Mesendoderm (in vitro differentiated cells): ENCODE results near the gene MRPL18.

Source experiments
- DNase-seq: peaks from one replicate; pipeline ENCODE4 v3.0.0; 2013
- H2AK5ac ChIP-seq: 2 replicates; pipeline ENCODE4 v1.6.1; 2013; ENCODE audit warnings: low read length, inconsistent platforms
- H2BK120ac ChIP-seq: 2 replicates; pipeline ENCODE4 v1.6.1; 2013; ENCODE audit warnings: low read depth, mild to moderate bottlenecking, low read length, moderate library complexity, mixed read lengths
- H2BK15ac ChIP-seq: replicated peaks from 2 replicates; pipeline ENCODE4 v1.6.1; 2013; ENCODE audit warnings: low read depth, mild to moderate bottlenecking, moderate library complexity
- H2BK5ac ChIP-seq: 2 replicates; pipeline ENCODE4 v1.6.1; 2013; ENCODE audit warnings: low read length, inconsistent platforms
- H3K18ac ChIP-seq: 2 replicates; pipeline ENCODE4 v1.6.1; 2013; ENCODE audit warnings: mild to moderate bottlenecking, low read length, mixed read lengths
- H3K23ac ChIP-seq: one replicate; pipeline ENCODE4 v1.6.1; 2013; ENCODE audit warnings: low read length
- H3K27ac ChIP-seq: 2 replicates; pipeline ENCODE4 v1.5.1; 2013; ENCODE audit warnings: low read depth, mild to moderate bottlenecking, inconsistent platforms, low read length, moderate library complexity
- H3K27me3 ChIP-seq: 2 replicates; pipeline ENCODE4 v1.6.1; 2013; ENCODE audit warnings: low read length, control low read depth, mild to moderate bottlenecking, inconsistent platforms; ENCODE audit not compliant: insufficient read depth, poor library complexity
- H3K36me3 ChIP-seq: 2 replicates; pipeline ENCODE4 v1.6.1; 2013; ENCODE audit warnings: low read length, inconsistent platforms; ENCODE audit not compliant: control insufficient read depth, insufficient read depth
- H3K4ac ChIP-seq: one replicate; pipeline ENCODE4 v1.6.1; 2013; ENCODE audit warnings: low read depth, mild to moderate bottlenecking, low read length, moderate library complexity
- H3K4me1 ChIP-seq: 2 replicates; pipeline ENCODE4 v1.6.1; 2013; ENCODE audit warnings: low read depth, low read length, inconsistent platforms; ENCODE audit not compliant: control insufficient read depth
- H3K4me2 ChIP-seq: 2 replicates; pipeline ENCODE4 v1.6.1; 2013; ENCODE audit warnings: low read length
- H3K4me3 ChIP-seq: 2 replicates; pipeline ENCODE4 v1.5.1; 2013; ENCODE audit warnings: mild to moderate bottlenecking, low read length
- H3K56ac ChIP-seq: one replicate; pipeline ENCODE4 v1.6.1; 2013; ENCODE audit warnings: low read length
- H3K79me1 ChIP-seq: 2 replicates; pipeline ENCODE4 v1.6.1; 2013; ENCODE audit warnings: low read length, inconsistent platforms
- H3K79me2 ChIP-seq: 2 replicates; pipeline ENCODE4 v1.6.1; 2013; ENCODE audit warnings: mild to moderate bottlenecking, low read length; ENCODE audit not compliant: control insufficient read depth, insufficient read depth
- H3K9ac ChIP-seq: 2 replicates; pipeline ENCODE4 v1.6.1; 2013; ENCODE audit warnings: low read length, inconsistent platforms
- H4K5ac ChIP-seq: one replicate; pipeline ENCODE4 v1.6.1; 2013; ENCODE audit warnings: low read length
- H4K8ac ChIP-seq: one replicate; pipeline ENCODE4 v1.6.1; 2013; ENCODE audit warnings: low read depth, mild to moderate bottlenecking, control low read depth, low read length, moderate library complexity
- WGBS: extraction: QIAGEN DNeasy Blood & Tissue Kit; methylation state at CpG from one replicate; pipeline ENCODE4 v1.1.7; 2013; ENCODE audit warnings: low lambda C conversion rate, missing lambda C conversion rate; ENCODE audit not compliant: insufficient coverage; ENCODE audit errors: extremely low coverage; 5-methylcytosine and 5-hydroxymethylcytosine counted together

Gene MRPL18

DNA sequence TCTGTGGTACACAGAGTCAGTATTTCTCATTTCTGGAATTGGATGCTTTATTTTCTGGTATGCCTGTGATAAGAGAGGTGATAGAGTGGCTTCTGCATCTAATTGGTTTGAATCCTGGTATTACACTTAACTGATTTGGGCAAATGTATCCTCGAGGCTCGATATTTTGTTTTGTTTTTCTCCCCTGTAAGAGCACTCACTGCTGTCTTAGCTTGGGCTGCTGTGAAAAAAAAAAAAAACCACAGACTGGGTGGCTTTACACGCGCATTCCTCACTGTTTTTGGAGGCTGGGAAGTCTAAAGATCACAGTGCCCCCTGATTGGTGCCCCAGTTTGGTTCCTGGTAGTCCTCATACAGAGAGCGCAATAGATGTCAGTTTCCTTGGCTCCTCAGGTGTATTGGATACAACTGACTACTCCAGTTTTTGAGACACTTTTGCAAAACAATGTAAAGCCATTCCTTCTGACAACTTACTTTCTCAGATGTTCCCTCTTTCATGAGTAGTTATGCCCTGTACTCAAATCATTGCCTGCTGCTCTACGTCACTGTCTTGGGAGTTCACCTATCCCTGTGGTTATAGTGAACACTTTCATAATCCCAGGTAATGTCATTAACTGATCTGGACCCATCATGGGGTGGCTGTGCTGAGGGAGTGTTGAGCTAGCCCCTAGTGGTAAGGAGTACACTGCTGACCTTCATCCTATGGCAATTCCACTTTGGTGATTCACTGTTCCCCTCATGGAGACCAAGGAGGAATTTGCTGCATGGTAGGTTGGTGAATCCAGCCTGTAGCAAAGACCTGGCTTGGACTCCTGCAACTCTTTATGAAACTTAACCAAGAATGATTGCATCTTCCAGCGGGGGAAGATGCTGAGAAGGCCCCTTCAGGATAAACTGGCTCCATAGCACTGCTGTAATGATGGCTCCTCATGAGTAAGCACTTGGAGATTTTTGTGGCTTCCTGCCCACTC, 32.0 kb upstream of the MRPL18 start:
- Histone ChIP-seq H3K9ac (no peak overlapping the region), H3K79me2 (peaks cover 8% of the 10 kb centered on the region), H2BK5ac (no peak overlapping the region), H3K4me3 (no peak overlapping the region), H3K4me1 (peaks cover 7% of the 10 kb centered on the region), H3K23ac (no peak overlapping the region), H3K4ac (no peak overlapping the region), H3K18ac (no peak overlapping the region), H2BK15ac (no peak overlapping the region), H3K4me2 (no peak overlapping the region), H3K27me3 (no peaks in the 10 kb centered on the region), H4K8ac (no peak overlapping the region), H4K5ac (no peak overlapping the region), H2BK120ac (no peak overlapping the region), H3K36me3 (peaks cover 9% of the 10 kb centered on the region), H2AK5ac (no peak overlapping the region), H3K27ac (no peak overlapping the region), H3K79me1 (peaks cover 11% of the 10 kb centered on the region), H3K56ac (no peak overlapping the region)
- DNase-seq, result peak; percentile 85
- no CpG with 5 or more reads among the region's 7 CpGs for WGBS

GRCh38 chr6:159759645-159760044, 30.6 kb upstream of the MRPL18 start:
- H3K23ac ChIP-seq, result no peak overlapping the region
- H3K9ac ChIP-seq, result no peak overlapping the region
- WGBS, result no CpG with 5 or more reads among the region's 2 CpGs

DNA sequence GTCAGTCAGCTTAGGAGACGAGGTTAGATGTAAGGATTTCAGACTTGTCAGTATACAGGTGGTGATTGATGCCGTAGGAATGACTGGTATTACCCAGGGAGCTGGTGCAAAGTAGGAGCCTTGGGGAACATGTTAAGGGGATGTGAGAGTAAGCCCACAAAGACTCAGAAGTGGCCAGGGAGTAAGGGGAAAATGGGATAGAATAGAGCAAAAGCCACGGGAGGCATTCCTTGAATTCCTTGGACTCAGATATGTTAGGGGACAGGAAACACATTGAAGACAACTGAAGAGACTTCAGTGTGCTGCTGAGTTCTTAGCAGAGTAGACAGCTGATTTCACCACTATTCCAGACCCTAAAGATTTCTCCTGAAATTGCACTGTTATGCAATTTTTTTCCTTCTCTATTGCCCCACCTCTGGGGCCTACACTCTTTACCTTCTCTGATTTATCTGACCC, 29.6 kb upstream of the MRPL18 start:
- peak overlapping the region; percentile 61 for H3K18ac ChIP-seq
- H3K79me2 ChIP-seq, result peaks cover 13% of the 10 kb centered on the region
- no CpG with 5 or more reads among the region's 3 CpGs for WGBS
- no peak overlapping the region for H2AK5ac ChIP-seq
- peak overlapping the region; percentile 63 for H3K9ac ChIP-seq
- H3K23ac ChIP-seq, result no peak overlapping the region
- no peak overlapping the region for H2BK15ac ChIP-seq
- H3K27ac ChIP-seq, result peak overlapping the region; percentile 97
- H2BK5ac ChIP-seq, result no peak overlapping the region
- peak overlapping the region; percentile 84 for H3K56ac ChIP-seq
- H4K5ac ChIP-seq, result no peak overlapping the region
- no peak overlapping the region for H3K4me2 ChIP-seq
- no peak overlapping the region for H3K4ac ChIP-seq
- peaks cover 11% of the 10 kb centered on the region for H3K79me1 ChIP-seq
- H3K4me3 ChIP-seq, result no peak overlapping the region
- no peaks in the 10 kb centered on the region for H3K27me3 ChIP-seq
- peak; percentile 99 for DNase-seq
- peaks cover 9% of the 10 kb centered on the region for H3K4me1 ChIP-seq
- H2BK120ac ChIP-seq, result no peak overlapping the region
- no peak overlapping the region for H4K8ac ChIP-seq
- H3K36me3 ChIP-seq, result peaks cover 5% of the 10 kb centered on the region

More at GRCh38 chr6:159759645-159760044, 30.6 kb upstream of the MRPL18 start:
- no peak for DNase-seq
- no peak overlapping the region for H2AK5ac ChIP-seq
- H3K4me2 ChIP-seq, result no peak overlapping the region
- H3K79me2 ChIP-seq, result peaks cover 13% of the 10 kb centered on the region
- no peak overlapping the region for H3K4ac ChIP-seq
- H3K27me3 ChIP-seq, result no peaks in the 10 kb centered on the region
- no peak overlapping the region for H2BK120ac ChIP-seq
- peaks cover 9% of the 10 kb centered on the region for H3K4me1 ChIP-seq
- H3K4me3 ChIP-seq, result no peak overlapping the region
- peaks cover 12% of the 10 kb centered on the region for H3K79me1 ChIP-seq
- H2BK5ac ChIP-seq, result no peak overlapping the region
- H3K18ac ChIP-seq, result no peak overlapping the region
- peaks cover 10% of the 10 kb centered on the region for H3K36me3 ChIP-seq
- H2BK15ac ChIP-seq, result no peak overlapping the region
- no peak overlapping the region for H4K5ac ChIP-seq
- H3K56ac ChIP-seq, result no peak overlapping the region
- H3K27ac ChIP-seq, result no peak overlapping the region
- H4K8ac ChIP-seq, result no peak overlapping the region

GRCh38 chr6:159761129-159761872, 29.0 kb upstream of the MRPL18 start:
- DNase-seq, result peak; percentile 43
- no CpG with 5 or more reads among the region's 45 CpGs for WGBS

DNA sequence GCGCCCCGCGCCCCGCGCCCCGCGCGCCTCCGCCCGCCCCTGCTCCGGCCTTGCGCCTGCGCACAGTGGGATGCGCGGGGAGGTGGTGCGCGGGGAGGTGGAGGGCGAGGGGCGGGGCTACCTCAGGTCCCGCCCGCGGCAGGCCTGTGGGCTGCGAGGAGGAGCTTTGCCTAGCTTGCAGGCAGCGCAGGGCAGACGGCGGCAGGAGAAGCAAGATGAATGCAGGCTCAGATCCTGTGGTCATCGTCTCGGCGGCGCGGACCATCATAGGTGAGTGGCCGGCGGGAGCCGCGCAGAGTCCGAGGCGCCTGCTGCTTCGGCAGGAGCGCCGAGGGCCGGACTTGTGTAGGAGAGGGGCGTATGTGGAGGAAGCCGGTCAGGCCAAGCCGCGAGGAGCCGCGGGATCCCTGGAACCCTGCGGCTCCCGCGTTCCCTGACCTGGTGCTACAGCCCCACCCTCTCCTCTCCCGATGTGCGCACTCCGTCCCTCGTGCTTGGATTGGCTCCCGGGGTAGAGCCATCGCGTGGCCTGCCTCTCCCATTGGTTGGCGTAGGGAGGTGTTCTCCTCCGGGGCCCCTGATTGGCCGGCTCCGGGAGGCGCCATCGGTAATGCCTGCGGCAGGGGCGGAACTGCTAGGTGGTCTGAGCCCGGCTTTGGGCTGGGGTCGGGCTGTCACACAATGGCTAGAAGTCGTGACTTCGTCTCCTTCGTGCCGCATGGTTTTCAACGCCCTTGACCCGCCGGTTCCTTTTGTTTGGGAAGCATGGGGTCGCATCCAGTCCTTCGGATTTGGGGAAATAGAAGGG, 28.2 kb upstream of the MRPL18 start, which contains the start of gene ACAT2:
TSS of gene ACAT2 (plus strand) at position 173 of the 808 bp plus-strand sequence. CDS start at position 216, 43 bp downstream.
- peak within 1 kb of the TSS; percentile 99 for H3K56ac ChIP-seq
- H4K8ac ChIP-seq, result peak within 1 kb of the TSS; percentile 94
- H3K27me3 ChIP-seq, result no peaks in the 10 kb centered on the region
- H3K27ac ChIP-seq, result peak within 1 kb of the TSS; percentile 99
- peak; percentile 99 for DNase-seq
- WGBS, result no CpG with 5 or more reads among the region's 76 CpGs
- peaks cover 9% of the 10 kb centered on the region for H3K4me1 ChIP-seq
- H2BK15ac ChIP-seq, result no peak within 1 kb of the TSS
- peaks cover 16% of the 10 kb centered on the region for H3K79me2 ChIP-seq
- H3K9ac ChIP-seq, result peak within 1 kb of the TSS; percentile 97
- H3K18ac ChIP-seq, result peak within 1 kb of the TSS; percentile 61
- H2AK5ac ChIP-seq, result peak within 1 kb of the TSS; percentile 91
- peaks cover 14% of the 10 kb centered on the region for H3K79me1 ChIP-seq
- peak within 1 kb of the TSS; percentile 82 for H3K4me3 ChIP-seq
- peak within 1 kb of the TSS; percentile 96 for H3K4me2 ChIP-seq
- no peak within 1 kb of the TSS for H2BK120ac ChIP-seq
- H4K5ac ChIP-seq, result no peak within 1 kb of the TSS
- peak within 1 kb of the TSS; percentile 41 for H3K4ac ChIP-seq
- peak within 1 kb of the TSS; percentile 89 for H3K23ac ChIP-seq
- peak within 1 kb of the TSS; percentile 97 for H2BK5ac ChIP-seq
- H3K36me3 ChIP-seq, result peaks cover 7% of the 10 kb centered on the region

More at GRCh38 chr6:159761129-159761872, 29.0 kb upstream of the MRPL18 start:
- Histone ChIP-seq H3K4me2 (peak overlapping the region; percentile 19), H3K36me3 (peaks cover 3% of the 10 kb centered on the region), H2AK5ac (no peak overlapping the region), H3K27ac (peak overlapping the region; percentile 97), H3K79me1 (peaks cover 11% of the 10 kb centered on the region), H2BK120ac (no peak overlapping the region), H3K23ac (no peak overlapping the region), H3K79me2 (peaks cover 13% of the 10 kb centered on the region), H3K4me1 (peaks cover 9% of the 10 kb centered on the region), H3K56ac (peak overlapping the region; percentile 84), H3K27me3 (no peaks in the 10 kb centered on the region), H4K5ac (no peak overlapping the region), H2BK5ac (peak overlapping the region; percentile 35), H2BK15ac (no peak overlapping the region), H3K9ac (peak overlapping the region; percentile 63), H3K4ac (peak overlapping the region; percentile 40), H3K4me3 (peak overlapping the region; percentile 19), H3K18ac (peak overlapping the region; percentile 61), H4K8ac (peak overlapping the region; percentile 94)
